Liver (tissue), 3 donors: ENCODE data around the gene LRRC71.

ENCODE experiments used
- CTCF ChIP-seq: fragments of 150-350 bp; IDR thresholded peaks from 2 replicates; pipeline ENCODE4 v1.5.1; 2017; ENCODE audit warnings: improper control_type of control experiment, low read depth, low read length; ENCODE audit not compliant: missing input control
- NR2F2 ChIP-seq: IDR thresholded peaks from 2 replicates; pipeline ENCODE4 v1.6.1; 2016; ENCODE audit warnings: antibody characterized with exemption
- SP1 ChIP-seq: IDR thresholded peaks from 2 replicates; pipeline ENCODE4 v1.6.1; 2018; ENCODE audit warnings: antibody characterized with exemption, mild to moderate bottlenecking
- TAF1 ChIP-seq: conservative IDR thresholded peaks from 2 replicates; pipeline ENCODE4 v1.6.1; 2016; ENCODE audit warnings: antibody characterized with exemption, mild to moderate bottlenecking
- YY1 ChIP-seq: IDR thresholded peaks from 2 replicates; pipeline ENCODE4 v1.6.1; 2016; ENCODE audit warnings: antibody characterized with exemption, mild to moderate bottlenecking
- donor health status: healthy.
- donor health status: healthy.

- TF ChIP-seq CTCF (no peak), SP1 (no peak), YY1 (no peak), TAF1 (no peak), NR2F2 (no peak)
These were observed 7.3 kb upstream of the LRRC71 start for GRCh38 chr1:156912861-156913808.
